Stimulated activated CD8-positive, alpha-beta memory T cell treated with anti-CD3 and anti-CD28 coated beads, Interleukin-4, amount 100 ng/mL, for 48 hours (primary cell): ENCODE data around the gene TSC22D2.

Experiments used
- DNase-seq: peaks from one replicate; pipeline ENCODE4 v3.0.0-alpha.2; 2020

Gene TSC22D2

GRCh38 chr3:150385296-150386242, 22.5 kb upstream of the TSC22D2 start:
- DNase-seq, result peak; percentile 32

- DNase-seq, result no peak
These were observed 19.3 kb upstream of the TSC22D2 start for GRCh38 chr3:150388498-150389418.

- no peak for DNase-seq
These were observed 18.0 kb upstream of the TSC22D2 start for GRCh38 chr3:150390087-150390486.

DNA sequence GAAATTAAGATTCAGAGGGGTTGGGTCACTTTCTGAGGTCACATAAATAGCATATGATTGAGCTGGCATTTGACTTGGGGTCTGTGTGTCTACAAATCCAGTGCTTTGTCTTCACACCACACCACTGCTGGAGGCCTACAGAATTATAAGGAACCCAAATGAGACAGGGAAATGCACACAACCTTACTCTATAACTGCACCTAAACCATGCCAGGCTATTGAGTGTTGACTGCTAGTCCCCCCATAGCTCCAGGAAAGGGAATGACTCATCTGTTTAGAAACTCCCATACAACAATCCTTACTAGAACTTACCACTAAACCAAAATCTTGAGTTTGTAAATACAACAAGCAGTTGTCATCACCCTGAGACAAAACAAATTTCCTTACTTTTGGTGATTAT, 16.9 kb upstream of the TSC22D2 start:
- no peak for DNase-seq

DNA sequence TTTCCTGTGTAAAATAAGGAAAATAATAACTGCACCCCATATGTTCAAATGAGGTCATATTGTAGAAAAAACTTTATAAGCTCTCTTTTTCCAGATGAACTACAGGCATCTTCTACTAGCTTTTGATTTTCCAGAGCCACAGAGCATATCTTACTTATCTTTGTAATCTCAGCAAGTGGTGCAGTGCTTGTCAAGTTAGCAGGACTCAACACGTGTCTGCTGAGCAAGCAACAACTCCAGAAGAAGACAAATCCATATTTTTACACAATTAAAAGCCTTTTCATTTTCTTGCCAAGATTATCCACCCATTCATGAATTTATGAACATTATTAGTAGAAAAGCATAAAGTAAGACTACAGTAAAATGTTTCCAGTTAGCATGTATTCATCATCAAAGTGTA, 14.4 kb upstream of the TSC22D2 start:
- DNase-seq, result no peak

DNA sequence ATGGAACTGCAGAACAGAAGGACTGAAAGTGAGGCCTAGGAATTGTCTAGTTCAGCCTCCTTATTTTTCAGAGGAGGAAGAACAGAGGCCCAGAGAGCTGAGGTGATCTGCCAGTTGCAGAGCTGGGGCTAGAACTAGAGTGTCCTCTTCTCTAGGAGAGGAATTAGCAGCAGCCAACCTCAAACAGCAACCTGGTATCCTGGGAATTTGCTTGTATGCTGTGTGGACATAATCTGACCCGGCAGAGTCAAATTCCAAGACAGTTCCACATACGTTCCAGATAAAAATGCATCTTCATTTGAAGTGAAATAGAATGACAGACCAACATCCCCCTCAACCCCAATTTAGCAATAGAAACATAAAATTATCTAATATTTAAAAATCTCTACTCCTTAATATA, 13.5 kb upstream of the TSC22D2 start:
- DNase-seq, result no peak

GRCh38 chr3:150396491-150396890, 11.6 kb upstream of the TSC22D2 start:
- no peak for DNase-seq

DNA sequence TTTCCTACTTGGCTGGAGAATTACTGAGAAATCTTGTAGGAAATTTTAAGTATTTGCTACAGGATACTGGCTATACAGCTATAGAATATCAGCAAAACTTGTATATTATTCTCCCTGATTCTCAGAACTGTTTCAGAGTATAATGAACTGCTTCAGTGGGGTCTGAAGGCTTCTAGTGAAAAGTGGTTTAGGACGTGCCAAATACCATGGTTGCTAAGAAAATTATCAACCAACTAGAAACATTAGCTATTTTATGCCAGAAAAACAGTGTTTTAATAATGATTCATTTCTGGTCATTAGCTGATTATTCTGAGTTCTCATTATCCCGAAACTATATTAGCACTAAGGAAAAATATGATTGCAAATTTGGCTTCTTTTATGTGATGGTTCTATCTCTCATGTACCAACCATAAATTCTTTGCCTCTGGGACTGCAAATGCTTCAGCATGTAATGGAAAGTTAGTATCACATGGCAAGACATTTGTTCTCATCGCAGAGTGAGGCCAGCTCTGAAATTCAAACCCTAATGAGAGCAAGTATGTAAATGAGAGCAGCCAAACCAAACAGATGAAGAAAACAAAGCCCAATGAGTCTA, 11.0 kb upstream of the TSC22D2 start:
- DNase-seq, result no peak

DNA sequence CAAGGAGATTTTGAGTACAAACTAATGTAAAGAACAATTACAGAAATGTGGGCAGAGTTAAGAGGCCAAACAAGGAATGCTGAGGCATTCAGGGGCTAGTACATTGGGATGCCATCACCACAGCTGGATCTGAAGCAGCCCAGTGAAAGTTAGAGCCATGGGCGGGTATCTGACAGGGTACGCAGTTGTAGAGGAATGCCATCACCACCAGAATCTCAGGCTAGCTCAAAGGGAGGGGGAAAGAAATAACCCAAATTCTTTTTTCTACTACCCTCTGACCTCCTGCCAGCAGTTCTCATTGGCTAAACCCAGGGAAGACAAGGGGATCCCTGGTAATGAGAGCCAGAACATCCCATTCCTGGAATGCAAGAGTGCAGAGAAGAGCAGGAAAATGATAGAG, 9.0 kb upstream of the TSC22D2 start:
- no peak for DNase-seq

- DNase-seq, result no peak
These were observed 6.8 kb upstream of the TSC22D2 start for GRCh38 chr3:150401285-150401684.

- no peak for DNase-seq
These were observed 5.9 kb upstream of the TSC22D2 start for GRCh38 chr3:150402217-150402616.

- DNase-seq, result no peak
These were observed 4.1 kb upstream of the TSC22D2 start for GRCh38 chr3:150404023-150404422.

DNA sequence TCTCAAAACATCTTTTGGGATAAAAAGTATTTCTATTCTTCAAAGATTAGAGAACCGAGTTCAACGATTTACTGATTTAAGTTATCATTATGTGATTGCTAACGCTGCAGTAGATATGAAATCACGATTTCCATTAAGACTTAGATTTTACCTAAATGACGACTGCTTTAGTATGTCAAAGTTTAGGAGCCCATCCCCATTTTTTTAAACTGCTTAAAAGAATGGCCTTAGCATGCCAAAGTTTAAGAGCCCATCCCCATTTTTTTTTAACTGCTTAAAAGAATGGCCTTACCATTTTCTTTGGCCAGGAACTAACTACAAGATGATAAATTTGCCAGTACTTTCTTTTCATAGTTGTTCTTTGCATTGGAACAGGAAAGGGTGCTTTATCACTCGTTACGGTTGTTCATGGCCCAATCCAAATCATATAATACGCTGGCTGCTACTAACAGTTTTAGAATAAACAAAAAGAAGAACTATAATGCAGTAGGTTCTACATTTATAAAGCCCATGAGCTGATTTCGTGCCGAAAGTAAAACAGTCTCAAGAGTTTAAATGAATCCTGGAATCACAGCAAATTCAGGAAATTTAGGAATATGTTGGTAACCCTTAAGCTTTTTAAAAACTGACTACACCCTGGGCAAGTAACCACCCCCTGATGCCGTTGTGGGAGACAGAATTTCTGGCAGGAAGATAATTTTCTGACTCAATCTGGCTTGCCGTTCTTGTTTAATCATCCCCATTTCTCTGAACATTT, 869 bp upstream of the TSC22D2 start:
- DNase-seq, result peak; percentile 32

DNA sequence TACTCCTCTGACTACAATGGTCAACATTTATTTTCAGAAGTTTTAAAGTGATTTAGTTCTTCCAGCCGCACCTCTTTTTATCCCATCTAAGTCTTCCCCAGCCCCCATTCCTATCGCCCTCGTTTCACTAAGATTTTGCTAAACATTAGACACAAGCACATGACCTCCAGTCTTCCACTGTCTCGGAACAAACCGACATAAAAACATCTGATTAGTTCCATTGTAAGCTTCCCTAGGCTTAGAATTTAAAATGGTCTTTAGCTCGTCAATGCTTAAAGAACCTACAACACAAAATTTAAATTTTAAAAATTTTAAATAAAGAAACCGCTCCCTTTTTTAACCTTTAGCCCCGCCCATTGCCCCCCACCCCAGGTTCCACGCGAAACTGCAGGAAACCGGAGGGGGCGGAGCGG, 284 bp upstream of the TSC22D2 start:
- peak; percentile 35 for DNase-seq

- no peak for DNase-seq
These were observed 1.0 kb downstream of the TSC22D2 start for GRCh38 chr3:150409125-150409511.

GRCh38 chr3:150409512-150410310, 1.6 kb downstream of the TSC22D2 start:
- peak; percentile 84 for DNase-seq

DNA sequence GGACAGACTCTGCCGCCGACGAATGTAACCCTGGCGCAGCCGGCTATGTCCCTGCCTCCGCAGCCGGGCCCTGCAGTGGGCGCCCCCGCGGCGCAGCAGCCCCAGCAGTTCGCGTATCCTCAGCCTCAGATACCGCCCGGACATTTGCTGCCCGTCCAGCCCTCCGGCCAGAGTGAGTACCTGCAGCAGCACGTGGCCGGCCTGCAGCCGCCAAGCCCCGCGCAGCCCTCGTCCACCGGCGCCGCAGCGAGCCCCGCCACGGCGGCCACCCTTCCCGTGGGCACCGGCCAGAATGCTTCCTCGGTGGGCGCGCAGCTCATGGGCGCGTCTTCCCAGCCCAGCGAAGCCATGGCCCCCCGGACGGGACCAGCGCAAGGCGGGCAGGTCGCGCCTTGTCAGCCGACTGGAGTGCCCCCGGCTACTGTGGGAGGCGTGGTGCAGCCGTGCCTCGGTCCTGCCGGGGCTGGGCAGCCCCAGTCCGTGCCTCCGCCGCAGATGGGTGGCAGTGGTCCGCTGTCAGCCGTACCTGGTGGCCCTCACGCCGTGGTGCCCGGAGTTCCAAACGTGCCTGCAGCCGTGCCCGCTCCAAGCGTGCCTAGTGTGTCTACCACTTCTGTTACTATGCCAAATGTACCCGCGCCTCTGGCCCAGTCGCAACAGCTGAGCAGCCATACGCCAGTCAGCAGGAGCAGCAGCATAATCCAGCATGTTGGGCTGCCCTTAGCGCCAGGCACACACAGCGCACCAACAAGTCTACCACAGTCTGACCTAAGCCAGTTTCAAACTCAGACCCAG, 2.4 kb downstream of the TSC22D2 start:
- peak; percentile 54 for DNase-seq

DNA sequence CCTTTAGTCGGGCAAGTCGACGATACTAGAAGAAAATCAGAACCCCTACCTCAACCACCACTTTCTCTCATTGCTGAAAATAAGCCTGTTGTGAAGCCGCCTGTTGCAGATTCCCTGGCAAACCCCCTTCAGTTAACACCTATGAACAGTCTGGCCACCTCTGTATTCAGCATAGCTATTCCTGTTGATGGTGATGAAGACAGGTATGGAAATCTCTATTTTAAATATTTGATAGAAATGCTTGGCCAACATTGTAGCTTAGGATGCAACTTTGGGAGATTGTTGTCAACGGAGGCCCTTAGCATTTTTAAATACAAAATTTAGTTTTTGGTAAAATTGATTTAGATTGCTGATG, 3.0 kb downstream of the TSC22D2 start:
- no peak for DNase-seq

DNA sequence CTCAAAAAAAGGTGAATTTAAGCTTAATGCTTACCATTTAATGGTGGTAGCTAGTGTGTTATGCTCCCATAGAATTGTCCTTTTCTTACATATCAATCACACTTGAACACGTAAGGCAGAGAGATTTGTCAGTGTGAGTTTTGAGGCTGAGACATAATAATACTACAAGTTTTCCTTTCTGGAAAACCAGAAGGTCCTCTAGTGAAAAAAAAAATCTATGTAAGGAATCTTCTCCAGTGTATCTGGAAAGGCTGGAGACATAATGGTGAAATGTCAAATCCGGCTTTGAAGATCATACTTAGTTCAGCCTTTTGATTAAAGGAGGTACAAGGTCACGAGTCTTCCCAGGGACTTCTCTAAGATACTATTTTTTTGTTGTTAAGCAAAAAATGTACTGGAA, 3.4 kb downstream of the TSC22D2 start:
- DNase-seq, result no peak

- DNase-seq, result no peak
These were observed 3.9 kb downstream of the TSC22D2 start for GRCh38 chr3:150411976-150412375.
